Head of caudate nucleus (tissue), 42 donors: Measurements from ENCODE around the gene TMEM269.
"Not testable (repeated sequence)": the region's sequence is repeated elsewhere in the genome, so short reads cannot be mapped to it uniquely, and the experiment has no call there.

Source experiments
- DNase-seq, 42 donors: peaks; one replicate each; pipeline versions ENCODE4 v3.0.0 to v3.0.0-alpha.2; 2020 to 2021; ENCODE audit warnings: mixed read lengths in 7 of 42
- intact Hi-C: fragments of 100-400 bp; cut with DNase I; formaldehyde crosslinking; loops from one replicate; pipeline ENCODE4 v1.15.0; 2022

The TMEM269 gene

DNA sequence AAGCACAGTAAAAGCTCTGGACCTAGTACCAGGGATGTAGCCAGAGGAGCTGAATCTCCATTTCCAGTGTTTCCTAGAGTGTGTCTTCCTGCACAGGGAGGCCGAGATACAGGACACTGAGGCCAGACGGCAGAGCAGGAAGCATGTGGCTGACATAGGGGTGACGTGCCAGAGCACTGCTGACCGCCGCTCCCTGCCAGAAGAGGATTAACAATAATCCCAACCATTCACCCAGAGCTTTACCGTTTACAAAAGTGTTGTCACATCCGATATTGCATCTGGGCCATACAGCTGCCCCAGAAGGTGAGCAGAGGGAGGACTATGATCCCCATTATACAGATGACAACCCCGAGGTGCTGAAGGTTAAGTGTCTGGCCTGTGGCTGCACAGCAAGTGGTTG lies 38.9 kb upstream of the TMEM269 start:
- peak in 3 of 42 donors; percentile 2 to 34 (median 4) for DNase-seq
- intact Hi-C loops = loop anchor here (10.0 kb wide), 1 partner anchor 161 kb away; no protein-coding TSS in a partner anchor

DNA sequence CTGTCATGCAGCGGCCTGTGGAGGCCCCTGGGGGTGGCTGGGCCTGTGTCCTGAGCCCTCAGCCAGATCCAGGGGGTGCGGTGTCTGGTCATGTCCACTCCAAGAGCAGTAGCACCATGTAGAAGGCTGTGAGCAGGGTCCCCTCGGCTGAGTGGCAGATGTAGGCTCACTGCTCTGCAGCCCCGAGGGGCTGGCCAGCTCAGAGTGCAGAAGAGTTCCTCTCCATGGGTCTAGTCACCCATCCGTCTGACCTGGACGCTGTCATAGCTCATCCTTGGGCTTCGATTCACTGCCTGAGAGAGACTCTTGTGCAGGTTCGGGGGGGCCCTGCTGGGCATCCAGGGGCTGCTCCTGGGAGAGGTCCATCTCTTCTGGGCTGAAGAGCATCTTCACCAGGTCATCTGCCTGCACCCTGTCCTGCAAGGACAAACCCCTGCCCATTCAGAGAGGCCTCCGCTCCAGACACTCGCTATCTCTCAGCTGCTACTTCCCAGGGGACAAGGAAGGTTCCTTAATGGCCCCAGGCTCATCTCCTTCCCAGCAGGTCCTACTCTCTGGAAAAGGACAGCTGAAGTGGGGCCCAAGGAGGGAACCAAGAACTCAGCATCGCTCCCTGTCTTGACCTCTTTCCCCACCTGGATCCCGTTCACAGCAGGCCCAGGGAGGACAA lies 38.2 kb upstream of the TMEM269 start:
- intact Hi-C loops = loop anchor here (10.0 kb wide), 1 partner anchor 162 kb away; no protein-coding TSS in a partner anchor
- peak in 4 of 42 donors; percentile 2 to 31 (median 18) for DNase-seq

GRCh38 chr1:42747125-42747524 lies 37.7 kb upstream of the TMEM269 start:
- intact Hi-C loops = loop anchor here (10.0 kb wide), 1 partner anchor 162 kb away; no protein-coding TSS in a partner anchor
- DNase-seq = peak in 38 of 42 donors; percentile 18 to 80 (median 57)

DNA sequence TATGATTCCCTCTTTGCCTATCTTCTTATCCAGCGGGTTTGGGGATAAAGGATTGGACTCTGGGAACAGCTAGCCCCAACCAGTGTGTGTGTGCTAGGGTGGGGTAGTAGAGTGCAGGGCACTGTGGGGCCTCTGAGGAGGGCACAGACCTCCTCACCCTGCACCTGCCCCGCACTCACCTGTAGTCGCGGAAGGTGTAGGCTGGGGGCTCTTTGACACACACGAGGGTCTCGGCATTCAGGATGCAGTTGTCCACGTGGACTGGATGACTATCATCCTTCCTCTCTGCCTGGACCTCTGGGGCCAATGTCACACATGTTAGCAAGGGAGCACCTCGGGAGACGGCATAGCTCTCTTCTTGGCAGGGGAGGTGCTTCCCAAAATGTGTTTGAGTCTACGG lies 36.8 kb upstream of the TMEM269 start:
- DNase-seq = peak in 4 of 42 donors; percentile 7 to 32 (median 12)
- intact Hi-C loops = loop anchor here (10.0 kb wide), 1 partner anchor 163 kb away; no protein-coding TSS in a partner anchor

DNA sequence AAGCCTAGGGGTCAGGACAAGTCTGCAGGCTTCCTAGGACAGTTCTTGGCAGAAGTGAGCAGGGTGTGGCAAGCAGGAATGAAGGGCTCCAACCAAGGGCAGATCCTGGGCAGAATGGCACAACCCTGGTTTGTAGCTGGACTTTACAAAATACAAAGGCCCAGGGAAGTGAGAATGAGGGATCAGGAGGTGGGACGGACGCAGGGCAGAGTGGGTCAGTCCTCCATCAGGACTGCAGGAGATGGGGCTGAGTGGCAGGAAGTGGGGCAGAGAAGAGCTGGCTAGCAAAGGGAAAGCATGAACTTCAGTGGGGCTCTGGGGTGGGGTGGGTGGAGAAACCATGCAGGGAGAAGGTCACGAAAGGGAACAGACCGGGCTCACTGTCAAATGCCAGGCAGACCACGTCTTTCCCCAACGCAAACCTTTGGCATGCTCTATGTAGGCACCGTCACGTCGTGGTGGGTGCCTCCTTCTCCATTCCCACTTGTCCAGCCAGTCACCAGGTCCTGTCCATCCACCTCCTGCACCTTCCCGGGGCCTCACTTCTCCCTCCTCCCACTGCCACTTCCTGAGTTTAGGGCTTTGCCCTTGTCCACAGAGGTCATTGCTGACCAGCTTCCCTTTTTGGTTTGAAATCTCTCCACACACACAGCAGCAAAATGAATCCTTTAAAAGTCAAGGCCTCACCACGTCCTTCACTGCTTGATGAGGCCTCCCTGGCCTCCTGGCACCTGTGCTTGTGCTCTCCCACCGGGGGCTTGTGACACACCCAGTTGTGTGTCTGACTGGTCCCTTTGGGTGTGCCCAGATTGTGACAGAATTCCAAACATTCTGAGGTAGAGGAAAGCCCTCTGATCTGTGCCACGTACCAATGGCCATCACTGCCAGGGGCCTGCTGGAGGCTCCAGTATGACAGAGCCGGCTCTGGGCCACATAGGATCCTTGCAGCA lies 36.1 kb upstream of the TMEM269 start:
- intact Hi-C loops = loop anchor here (10.0 kb wide), 1 partner anchor 164 kb away; no protein-coding TSS in a partner anchor
- peak in 6 of 42 donors; percentile 5 to 38 (median 14) for DNase-seq

- peak in 3 of 42 donors; percentile 6 to 15 (median 10) for DNase-seq
- intact Hi-C loops = no loop called here
Measured at GRCh38 chr1:42750041-42750440, 34.8 kb upstream of the TMEM269 start.

- intact Hi-C loops = not testable (repeated sequence)
- peak in 2 of 42 donors; percentile 1 to 11 for DNase-seq
Measured at GRCh38 chr1:42751511-42752070, 33.2 kb upstream of the TMEM269 start.

DNA sequence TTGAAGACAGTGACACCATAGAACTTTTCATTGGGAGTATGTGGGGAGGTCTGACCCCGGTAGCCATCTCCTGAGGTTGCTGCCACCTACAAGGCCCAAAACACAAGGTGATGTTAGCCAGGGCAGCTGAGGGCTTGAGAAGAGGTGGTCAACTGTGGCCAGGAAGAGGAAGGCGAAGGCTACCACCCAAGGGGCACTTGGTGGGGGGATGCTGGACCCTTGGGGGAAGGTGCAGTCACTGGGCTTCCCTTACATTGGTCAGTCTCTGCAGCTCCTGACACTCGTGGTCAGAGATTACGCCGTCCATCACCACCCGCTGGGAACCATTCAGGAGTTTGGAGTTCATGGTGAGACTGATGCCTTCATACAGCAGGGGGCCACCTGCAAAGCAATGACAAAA lies 32.5 kb upstream of the TMEM269 start:
- intact Hi-C loops = no loop called here

DNA sequence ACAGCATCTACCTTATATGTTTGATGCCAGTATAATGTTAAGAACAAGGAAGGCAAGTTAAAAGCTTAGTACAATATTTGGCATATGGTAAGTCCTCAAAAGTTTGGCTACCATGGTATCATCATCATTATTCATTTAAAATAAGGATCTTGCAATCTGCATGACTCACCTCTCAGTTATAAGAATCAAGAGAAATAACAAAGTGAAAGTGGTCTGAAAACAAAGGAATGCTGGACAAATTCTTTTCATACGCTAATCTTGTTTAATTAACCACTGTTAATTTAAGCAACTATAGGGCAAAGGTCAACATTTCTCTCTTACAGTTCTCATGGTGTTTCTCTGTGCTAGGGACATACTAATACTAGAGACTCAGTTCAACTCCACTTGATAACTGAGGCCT lies 31.7 kb upstream of the TMEM269 start:
- intact Hi-C loops = no loop called here
- no peak for DNase-seq

More for the DNA sequence above, 32.5 kb upstream of the TMEM269 start:
- DNase-seq = peak in 2 of 42 donors; percentile 1 to 25

DNA sequence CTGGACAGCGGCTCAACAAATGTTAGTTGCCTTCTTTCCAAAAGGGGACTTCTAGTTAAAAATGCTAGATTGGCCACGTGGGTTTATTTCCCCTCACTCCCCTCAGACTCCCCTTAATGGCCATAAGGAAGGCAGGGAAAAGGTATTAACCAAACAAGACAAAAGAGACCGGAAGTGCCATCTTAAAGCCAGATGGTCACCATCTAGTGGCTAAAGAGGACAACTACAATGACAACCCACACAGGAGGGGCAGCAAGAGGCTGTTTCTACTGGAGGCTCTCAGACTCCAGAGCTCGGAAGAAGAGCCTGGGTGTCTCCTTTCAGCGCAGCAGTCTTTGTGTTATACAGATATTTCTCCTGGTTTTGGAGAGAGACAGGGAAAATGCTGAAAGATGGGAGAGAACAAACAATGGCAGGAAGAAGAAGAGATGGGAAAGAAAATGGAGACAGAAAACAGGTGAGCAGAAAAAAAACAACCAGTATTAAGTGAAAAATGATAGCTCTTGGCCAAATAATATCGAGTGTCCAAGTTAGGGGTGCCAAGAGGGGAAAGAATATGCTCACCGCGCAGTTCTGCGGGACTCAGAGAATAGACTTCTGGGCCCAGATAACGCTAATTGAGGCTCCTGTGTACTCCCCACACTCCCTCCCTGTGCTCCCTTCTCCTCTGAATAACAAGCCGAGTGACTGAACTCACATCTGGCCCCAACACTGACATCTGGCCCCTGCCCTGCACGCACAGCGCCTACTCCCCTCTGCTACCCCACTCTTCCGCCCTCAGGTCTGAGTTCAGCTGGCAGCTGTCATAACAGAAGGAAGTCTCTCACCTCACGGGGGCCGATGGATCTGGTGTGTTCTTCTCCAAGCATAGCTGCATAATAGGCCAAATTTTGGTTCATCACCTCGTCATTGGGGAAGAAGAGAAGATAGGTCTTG lies 27.6 kb upstream of the TMEM269 start:
- intact Hi-C loops = no loop called here
- DNase-seq = peak in 3 of 42 donors; percentile 22 to 33 (median 24)

GRCh38 chr1:42757892-42758275 lies 26.9 kb upstream of the TMEM269 start:
- intact Hi-C loops = no loop called here
- no peak for DNase-seq

DNA sequence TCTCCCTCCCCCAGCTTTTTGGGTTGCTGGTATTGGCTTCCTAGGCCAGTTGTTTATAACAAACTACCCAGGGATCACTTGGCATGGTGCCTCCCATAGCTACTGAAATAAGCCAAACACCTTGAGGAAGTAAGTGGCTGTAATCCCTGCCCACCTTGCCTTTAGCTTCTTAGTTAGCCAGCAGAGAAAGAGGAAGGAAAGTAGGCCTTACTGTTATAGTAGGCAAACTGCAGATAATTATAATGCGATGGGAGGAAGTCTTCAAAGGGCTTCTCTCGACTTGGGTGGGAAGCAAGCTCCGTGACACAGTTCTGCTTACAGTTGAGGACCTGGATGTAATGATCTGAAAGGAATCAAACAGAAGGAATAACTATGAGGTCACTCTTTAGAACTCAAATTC lies 26.1 kb upstream of the TMEM269 start:
- intact Hi-C loops = no loop called here
- peak in 2 of 42 donors; percentile 5 to 12 for DNase-seq

- intact Hi-C loops = no loop called here
- DNase-seq = peak in 3 of 42 donors; percentile 7 to 21 (median 10)
Measured at GRCh38 chr1:42759114-42759513, 25.7 kb upstream of the TMEM269 start.

- peak in 1 of 42 donors; percentile 1 for DNase-seq
Measured at GRCh38 chr1:42761567-42761966, 23.2 kb upstream of the TMEM269 start.

DNA sequence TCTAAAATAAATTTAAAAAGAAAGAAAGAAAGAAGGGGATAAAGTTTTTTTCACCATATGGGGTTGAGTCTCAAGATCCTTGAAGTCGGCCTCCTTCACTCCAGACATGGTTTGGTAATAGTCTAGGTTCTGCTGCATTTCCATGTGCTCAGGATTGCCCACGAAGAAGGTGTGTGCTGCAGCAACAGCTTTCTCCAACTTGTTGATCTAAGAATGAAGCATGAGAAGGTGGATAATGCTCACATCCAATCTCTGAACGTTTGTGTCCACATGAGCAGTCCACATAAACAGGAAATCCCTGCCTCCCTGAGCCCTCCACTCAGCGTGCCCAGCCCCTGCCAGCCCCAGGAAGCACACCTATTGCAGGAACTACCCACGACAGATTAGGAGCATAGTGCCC lies 22.5 kb upstream of the TMEM269 start:
- no peak for DNase-seq
- intact Hi-C loops = loop anchor here (10.0 kb wide), 1 partner anchor 83 kb away; the partner anchor contains the start of gene ZNF691

More at GRCh38 chr1:42761567-42761966, 23.2 kb upstream of the TMEM269 start:
- intact Hi-C loops = loop anchor here (10.0 kb wide), 1 partner anchor 83 kb away; the partner anchor contains the start of gene ZNF691

DNA sequence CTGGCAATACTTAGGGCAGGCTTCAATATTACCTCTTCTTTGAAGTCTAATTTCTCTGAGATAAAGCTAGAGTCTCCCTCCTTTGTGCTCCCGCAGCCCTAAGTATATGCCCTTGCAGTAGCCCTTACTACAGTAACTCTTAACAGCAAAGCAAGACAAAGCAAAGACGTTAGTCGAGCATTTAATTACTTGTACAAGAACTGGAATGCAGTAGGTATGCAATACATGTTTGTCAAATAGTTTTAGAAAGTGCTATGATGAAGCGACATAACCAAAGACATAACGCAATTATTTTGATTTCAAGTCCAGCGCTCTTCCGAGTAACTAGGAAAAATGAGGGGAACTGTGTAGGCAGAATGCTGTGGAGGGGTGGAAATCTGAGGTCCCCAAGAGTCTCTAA lies 19.5 kb upstream of the TMEM269 start:
- intact Hi-C loops = loop anchor here (5.0 to 10.0 kb wide), 3 partner anchors 52 to 83 kb away; partner anchors contain the start of genes ERMAP, SVBP, YBX1 and ZNF691
- no peak for DNase-seq

- peak in 38 of 42 donors; percentile 21 to 71 (median 50) for DNase-seq
- intact Hi-C loops = loop anchor here (5.0 to 10.0 kb wide), 3 partner anchors 51 to 84 kb away; partner anchors contain the start of genes ERMAP, SVBP, YBX1 and ZNF691
Measured at GRCh38 chr1:42765832-42766740, 18.7 kb upstream of the TMEM269 start.
